ENCODE results near the gene FRMD4A.

GRCh38 chr10:13922586-13922985 is 408.1 kb downstream of the FRMD4A start:
- no peak for TF ChIP-seq CTCF (IDR thresholded peaks at IDR 0.05)
- TF ChIP-seq POLR2A (IDR thresholded peaks at IDR 0.05): no peak

All from uterus (tissue), 2 donors.